HG03045 (cell line): ENCODE measurements around the gene GEMIN5.
A peak's percentile ranks its signal among the peaks of the same experiment; 100 is the strongest.

Source experiments
- ATAC-seq: cut with Tn5 transposase; IDR thresholded peaks from one replicate; pipeline ENCODE4 v1.9.1; 2021; ENCODE audit warnings: mild to moderate bottlenecking, moderate library complexity; ENCODE audit not compliant: unreplicated experiment

GEMIN5 gene

DNA sequence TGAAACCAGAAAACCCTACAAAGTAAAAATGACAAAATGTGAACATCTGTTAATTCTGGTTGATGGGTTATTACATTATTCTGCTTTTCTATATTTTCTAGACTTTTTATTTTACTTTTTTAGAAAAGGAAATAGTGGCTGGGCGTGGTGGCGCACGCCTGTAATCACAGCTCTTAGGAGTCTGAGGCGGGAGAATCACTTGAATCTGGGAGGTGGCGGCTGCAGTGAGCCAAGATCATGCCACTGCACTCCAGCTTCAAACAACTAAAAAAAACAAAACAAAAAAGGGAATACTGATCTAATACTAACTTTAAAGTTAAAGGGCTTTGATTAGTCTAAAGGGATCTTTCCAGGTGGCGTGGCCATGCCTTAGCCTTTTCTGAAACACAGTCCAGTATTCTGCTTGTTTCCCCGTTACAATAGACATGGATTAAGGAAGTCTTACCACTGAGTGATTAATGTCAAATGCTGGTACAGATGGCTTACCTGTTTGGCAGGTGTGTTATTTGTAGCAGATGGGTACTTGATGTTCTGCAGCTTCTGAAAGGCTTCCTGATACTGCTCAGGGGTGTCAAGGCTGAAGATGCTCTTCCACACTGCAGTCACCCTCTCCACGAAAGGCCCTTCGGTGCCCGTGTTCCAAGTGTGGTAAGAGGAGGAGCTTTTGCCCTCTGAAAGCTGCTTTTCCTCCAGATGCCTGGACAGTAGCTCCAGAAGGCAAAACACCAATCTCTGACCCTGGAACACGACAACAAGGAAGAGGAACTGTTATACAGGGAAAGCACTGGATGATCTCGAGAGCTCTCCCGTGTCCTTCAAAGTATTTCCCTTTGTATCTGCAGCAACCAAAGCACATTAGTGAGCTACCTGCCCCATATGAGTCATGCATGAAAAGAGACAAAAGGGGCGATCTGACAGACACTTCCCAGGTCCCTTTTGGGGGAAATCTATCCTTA lies 42.1 kb downstream of the GEMIN5 start:
- ATAC-seq: no peak

DNA sequence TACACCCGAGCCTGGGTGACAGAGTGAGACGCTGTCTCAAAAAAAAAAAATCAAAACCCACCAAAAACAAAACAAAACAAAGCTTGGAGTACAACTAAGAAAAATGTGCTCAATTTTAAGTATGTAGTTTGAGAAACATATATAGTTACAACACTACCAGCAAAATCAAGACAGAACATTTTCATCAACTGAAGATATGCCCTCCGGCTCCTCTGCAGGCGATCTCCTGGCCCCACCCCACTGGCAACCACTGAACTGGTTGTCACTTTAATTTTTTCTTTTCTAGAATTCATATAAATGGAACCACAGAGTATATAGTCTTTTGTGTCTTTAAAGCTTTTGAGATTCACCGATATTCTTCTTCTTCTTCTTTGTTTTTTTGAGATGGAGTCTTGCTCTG lies 44.6 kb downstream of the GEMIN5 start:
- ATAC-seq: no peak

DNA sequence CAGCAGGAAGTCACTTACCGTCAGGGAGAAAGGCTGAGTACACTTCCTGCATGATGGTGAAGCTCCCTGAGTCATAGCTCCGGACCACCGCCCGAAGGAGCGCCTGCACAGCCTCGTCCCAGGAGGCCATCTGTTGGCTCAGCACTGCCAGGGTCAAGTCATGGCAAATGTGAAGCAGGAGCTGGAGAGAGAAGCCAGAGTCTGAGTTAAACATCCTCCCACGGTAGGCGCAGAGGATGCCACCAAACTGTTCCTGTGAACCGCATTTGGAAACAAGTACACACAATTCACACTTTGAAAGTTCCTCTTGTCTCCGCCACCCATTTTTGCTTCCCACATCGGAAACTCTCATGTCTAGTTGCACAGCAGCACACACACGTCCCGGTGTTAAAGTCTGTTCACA lies 45.6 kb downstream of the GEMIN5 start:
- no peak for ATAC-seq

DNA sequence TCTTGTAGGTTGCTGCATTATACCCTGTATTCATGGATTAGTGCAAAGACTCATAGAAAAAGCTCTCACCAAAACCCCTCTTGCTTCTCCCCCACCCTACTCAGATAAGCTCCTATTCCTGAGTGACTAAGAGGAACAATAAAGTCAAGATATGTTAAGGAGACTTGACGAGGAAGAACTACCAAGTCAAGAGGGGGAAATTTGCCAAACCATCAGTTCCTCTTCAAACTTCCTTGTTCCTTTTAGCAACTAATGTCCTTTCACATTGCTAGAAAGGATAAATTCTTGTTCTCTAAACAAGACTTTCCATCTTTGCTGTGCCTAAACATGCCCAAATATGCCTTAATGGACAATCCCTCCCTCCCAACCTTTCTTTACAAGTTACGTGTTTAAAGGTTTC lies 52.6 kb downstream of the GEMIN5 start:
- no peak for ATAC-seq

DNA sequence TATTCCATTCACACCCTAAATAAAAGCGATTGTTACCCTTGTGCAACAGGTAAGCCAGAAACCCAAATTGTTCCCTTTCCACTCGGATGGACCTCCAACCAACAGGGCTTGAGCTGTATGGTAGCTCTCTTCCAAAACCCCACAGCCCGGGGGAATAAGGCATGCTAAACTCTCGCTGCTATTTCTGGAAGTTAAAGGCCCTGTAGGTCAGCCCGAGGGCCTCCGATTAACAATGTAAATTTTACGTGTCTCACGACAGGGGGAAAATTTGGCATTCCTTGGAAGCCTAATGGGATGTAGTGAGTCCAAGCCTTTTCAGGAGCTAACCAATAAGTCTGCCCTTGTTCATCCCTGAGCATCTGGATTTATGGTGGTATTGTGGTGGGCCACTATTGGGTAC lies 53.6 kb downstream of the GEMIN5 start:
- ATAC-seq: no peak

DNA sequence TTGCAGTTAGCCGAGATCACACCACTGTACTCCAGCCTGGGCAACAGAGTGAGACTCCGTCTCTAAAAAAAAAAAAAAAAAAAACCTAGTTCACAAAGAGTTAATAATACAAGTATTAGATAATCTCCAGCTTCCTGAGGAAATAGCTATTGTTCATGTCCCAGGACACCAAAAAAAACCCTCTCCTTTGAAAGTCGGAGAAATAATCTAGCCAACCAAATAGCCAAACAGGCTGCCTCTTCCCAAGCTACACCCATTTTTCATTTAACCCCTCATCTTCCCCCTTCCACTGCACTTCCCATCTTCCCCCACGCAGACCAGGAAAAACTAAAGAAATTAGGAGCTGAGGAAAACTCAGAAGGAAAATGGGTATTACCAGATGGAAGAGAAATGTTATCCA lies 56.0 kb downstream of the GEMIN5 start:
- no peak for ATAC-seq

DNA sequence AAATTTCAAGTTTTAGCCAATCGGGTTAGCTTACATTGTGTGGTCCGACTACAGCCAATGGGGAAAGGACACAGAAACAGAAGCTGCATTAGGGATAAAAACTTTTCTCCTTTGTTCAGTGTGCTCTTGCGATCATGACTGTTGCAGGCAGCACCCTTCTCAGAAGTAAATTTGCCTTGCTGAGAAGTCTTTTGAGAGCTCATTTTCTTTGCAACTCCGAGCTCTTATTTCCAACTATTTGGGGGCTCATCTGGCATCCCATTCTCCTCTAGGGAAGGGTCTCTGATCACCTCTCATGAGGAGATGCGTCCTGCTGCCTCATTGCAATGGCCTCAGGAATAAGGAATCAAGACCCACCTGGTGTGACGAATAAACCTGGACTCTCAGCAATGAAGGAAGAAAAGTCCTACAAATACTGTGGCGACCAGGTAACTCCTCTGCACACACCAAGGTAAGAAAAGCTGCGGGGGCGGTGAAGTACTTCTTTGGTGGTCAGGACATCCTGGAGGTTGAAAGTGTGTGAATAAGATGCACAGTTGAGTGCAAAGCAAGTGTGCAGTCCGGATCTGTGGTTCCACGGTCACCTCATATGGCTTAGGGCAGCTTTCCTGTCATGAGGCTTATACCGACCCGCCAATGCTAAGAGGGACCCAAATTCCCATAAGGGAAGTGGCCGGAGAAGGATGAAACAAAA lies 59.2 kb downstream of the GEMIN5 start:
- no peak for ATAC-seq

DNA sequence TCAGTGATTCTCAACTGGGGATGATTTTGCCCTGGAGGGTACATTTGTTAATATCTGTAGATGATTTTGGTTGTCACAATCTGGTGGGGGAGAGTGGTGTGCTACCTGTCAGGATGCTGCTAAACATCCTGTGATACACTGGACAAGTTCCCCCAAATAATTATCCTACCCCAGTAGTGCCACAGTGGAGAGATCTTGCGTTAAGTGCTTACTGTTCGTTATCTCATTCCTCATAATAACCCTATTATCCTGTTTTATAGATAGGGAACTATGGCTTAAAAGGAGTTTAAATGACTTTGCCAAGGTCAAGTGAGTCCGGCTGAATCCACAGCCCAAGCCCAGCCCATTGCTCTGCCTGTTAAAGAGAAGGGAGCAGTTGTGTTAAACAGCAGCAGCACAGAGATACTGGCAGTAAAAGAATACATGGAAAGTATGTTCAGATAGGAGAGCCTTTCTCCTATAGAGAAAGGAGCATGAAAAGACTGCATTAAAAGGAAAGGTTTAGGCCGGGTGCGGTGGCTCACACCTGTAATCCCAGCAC lies 64.2 kb downstream of the GEMIN5 start:
- no peak for ATAC-seq

DNA sequence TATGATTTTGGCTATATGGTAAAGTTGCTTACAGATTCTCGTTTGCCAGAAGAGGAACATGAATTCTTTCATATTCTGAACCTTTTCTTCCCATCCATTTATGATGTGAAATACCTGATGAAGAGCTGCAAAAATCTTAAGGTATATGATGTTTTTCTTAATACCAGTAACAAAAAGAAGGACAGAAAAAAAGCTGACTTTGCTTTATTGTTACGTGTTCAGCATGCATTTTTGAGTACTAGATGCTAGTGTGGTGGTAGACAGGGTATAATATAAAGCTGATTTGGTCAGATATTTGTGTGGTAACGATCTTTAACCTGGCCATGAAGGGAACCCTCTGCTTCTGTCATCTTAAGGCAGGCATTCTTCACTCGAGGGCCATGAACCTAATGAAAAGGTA lies 66.3 kb downstream of the GEMIN5 start:
- no peak for ATAC-seq

DNA sequence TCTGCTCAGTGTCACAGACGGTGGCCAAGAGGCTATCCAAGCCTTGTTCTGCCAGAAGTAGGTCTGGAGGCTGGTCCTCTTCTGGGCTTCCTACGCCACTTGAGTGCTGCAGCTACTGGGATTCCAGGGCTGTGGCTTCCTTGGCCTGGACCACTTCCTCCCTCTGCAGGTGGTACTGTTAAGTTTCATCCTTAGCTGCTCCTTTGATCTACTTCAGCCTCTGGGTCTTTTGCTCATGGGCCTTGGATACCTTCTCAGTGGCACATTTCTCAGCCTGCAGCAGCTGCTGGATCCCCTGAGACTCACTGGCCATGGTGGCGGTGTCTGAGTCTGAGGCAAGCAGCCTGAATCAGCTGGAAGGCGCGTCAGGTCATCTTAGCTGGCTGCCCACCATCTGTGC lies 69.3 kb downstream of the GEMIN5 start:
- no peak for ATAC-seq

DNA sequence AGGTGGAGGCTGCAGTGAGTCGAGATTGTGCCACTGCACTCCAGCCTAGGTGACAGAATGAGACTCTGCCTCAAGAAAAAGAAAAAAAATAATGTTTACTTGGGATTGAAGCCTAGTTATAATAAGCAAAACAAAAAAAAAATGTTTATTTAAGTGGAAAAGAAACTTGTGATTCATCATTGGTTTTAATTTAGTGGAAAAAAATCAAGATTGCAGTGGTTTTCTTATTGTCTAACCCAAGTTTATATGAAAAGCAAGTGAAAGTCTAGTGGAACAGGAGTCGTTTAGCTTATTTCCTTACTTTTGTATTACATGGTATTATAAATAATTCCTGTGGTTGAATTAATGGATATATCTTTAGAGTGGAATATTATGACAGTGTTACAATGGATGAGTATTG lies 71.2 kb downstream of the GEMIN5 start:
- ATAC-seq: no peak

DNA sequence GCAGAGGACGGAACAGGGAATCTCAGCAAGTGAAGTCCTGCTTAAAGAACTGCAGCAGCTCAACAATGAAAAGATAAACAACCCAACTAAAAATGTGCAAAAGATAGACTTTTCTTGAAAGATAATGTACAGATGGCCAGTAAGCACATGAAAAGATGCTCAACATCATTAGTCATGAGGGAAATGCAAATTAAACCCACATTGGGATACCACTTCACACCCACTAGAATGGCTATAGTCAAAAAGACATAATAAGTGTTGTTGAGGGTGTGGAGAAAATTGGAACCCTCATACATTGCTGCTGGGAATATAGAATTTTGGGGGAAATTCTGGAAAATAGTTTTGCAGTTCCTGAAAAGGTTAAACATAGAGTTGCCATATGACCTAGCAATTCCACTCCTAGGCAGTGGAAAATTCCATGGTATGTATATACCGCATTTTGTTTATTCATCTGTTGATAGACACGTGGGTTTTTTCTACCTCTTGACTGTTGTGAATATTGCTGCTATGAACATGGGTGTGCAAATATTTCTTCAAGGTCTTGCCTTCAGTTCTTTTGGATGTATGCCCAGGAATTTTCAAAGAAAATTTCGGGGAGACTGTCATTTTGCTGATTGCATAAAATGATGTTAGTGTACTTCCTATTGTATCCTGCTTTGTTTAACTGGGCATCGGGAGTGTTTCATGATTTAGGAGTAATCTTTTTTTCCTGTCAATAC lies 72.4 kb downstream of the GEMIN5 start:
- ATAC-seq: no peak

DNA sequence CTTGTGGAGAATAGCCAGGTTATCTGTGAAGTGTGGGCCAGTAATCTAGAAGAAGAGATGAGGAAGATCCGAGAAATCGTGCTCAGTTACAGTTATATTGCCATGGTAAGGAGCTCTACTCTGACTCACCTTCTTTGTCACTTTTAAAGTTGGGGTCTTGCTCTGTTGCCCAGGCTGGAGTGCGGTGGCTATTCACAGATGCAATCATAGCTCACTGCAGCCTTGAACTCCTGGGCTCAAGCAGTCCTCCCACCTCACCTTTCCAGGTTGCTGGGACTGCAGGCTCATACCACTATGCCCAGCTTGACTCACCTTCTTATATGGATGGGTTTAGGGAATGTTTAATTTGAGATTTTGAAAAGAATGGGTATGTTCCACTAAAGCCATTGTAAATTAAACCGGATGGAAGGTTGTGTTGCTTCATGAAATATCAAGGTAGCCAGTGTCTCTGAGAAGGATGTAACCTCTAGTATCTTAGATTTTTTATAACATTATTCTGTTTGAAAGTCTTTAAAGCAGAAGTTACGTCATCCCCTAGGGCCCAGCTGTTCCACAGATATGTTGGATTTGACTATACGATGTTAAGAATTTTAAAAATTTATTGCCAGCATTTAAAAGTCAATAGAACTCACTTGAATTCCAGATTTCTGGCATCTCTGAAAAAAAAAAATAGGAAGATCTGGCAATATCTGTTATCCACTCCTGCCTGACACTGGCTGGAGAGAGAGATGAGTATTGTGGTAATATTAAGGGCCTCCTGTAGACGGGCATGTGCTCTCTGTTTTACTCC lies 74.5 kb downstream of the GEMIN5 start:
- ATAC-seq: no peak

DNA sequence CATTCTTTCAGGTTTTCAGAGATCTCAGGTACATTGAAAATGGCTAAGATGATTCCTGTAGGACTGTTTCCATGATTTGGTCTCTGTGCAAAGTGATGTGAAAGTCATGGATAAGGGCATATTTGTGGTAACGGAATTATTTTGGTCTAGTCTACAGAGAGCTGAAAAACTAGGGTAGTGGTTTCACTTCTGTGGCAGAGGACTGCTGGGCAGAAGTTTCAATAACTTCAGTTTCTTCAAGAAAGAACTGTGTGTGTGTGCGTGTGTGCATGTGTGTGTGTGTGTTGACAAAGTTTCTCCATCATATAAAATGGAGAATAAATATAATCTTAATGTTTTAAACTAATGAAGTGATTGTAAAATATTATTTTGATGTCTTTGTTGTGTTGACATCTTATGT lies 75.2 kb downstream of the GEMIN5 start:
- no peak for ATAC-seq

DNA sequence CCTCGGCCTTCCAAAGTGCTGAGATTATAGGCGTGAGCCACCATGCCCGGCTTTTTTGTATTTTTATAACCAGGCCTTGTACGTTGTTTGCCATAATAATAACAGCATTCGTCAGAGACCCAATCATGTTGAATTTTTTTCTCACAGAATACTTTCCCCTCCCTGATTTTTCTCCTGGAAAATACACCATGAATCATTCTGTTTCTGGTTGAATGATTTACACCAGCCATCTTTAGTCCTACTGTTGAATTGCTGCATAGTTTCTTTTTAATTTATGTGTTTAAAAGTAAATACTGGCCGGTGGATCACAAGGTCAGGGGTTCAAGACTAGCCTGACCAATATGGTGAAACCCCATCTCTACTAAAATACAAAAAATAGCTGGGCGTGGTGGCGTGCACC lies 76.1 kb downstream of the GEMIN5 start:
- ATAC-seq: no peak

DNA sequence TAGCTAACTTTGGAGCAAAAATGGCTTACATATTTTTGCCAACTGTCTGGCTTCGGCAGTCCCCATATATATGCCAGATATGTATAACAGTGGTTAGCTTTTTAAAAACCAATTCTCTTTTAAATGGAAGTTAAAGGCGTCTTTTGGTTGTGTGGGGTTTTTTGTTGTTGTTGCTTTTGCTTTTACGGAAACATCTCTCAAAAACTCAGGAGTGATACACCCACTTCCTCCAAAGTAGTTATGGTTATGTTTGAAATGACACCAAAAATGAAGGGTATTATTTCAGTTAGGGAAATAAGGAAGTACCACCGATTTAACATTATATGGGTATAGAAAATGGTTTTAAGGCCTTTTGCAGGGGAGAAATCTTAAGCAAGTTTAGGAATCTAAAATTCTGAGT lies 77.2 kb downstream of the GEMIN5 start:
- ATAC-seq: no peak

DNA sequence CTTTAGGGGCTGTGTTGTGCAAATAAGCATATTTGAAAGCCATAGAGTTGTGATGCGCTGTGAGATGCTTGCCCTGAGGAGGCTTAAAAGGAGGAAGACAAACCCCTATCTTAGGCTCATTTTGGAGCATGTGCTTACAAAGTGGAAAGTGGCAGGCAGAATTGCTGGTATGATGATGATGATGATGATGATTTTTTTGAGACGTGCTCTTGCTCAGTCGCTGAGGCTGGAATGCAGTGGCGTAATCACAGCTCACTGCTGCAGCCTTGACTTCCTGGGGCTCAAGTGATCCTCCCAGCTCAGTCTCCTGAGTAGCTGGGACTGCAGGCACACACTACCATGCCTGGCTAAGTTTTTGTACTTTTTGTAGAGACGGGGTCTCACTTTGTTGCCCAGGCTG lies 77.9 kb downstream of the GEMIN5 start:
- no peak for ATAC-seq

DNA sequence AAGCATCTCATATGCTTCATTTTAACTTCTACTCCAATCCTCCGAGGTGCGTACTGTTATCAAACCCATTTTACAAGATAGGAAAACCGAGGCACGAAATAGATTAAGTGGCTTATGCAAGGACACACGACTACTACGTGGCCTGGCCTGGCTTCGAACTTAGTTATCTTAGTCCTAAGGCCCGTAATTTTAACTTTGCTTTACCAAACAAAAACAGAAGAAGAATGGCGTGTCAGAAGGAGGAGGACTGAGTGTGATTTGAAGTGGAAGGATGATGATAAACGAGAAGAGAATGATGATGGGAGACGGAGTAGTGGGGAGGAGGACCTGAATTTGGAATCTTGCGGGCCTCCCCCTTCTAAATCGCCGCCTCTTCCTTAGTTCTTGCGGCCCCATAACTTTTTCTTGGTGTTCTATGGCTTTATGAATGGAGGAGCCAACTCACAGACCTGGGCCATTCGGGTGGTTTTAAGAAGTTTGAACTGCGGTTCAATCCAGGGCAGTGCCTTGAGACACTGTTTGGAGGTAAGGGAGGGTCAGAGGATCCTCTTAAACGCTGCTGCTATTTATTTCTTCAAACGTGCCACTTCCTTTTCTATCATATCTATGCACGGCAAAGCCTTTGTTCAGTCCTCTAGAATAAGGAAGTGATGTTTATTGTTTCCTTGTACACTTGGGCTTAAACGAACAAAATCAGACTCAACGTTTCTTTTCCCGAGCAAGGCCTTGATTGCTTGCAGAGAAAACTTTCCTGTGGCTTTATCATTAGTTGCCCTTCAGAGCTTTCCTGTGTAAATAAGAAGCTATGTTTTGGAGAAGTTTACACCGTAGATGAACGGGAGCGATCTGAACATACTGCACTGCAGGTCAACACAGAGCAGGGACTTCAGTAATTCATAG lies 78.8 kb downstream of the GEMIN5 start:
- ATAC-seq: no peak

DNA sequence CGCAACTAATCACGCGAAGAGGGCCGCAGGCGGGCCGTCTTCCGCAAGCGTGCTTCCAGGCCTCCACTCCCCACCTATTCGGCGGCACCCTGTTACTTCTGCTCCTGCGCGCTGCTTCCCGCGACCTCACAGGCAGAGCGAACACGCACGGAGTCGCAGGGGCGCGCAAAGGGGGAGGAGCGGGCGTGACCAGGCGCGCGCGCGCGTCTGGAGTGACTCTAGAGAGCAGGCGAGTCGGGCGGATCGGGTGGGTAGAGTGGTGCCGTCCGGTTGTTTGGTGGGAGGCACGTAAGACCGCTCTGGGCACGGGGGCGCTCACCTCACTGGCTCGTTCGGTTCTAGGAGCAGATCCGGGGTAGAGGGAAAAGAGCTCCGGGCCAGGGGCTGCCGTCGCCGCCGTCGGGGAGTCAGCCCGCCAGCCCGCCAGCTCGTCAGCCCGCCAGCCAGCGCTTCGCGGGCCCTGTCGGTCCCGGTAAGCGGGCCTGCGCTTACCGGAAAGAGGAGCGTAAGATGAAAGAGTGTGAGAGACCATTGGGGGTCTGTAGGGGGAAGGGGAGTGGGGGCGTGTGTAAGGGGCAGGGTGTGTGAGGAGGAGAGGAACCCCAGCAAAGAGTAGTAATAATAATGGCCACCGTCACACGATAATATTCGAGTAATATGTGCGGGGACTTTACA lies 79.6 kb downstream of the GEMIN5 start, which contains the start of gene CNOT8:
Gene CNOT8, plus strand, starts transcription at position 331 of the 675 bp plus-strand sequence. CDS start 4,652 bp downstream, outside the sequence.
- peak; percentile 82 for ATAC-seq
